Caco-2 (cell line): Measurements from ENCODE around the gene PDCD11. TPM values are rescaled to one million over a fixed set of nuclear protein-coding genes. Genes with fewer than 3 reads are reported as not detected.
"Not testable (repeated sequence)": the region's sequence is repeated elsewhere in the genome, so short reads cannot be mapped to it uniquely, and the experiment has no call there.

Experiments
- BruUV-seq: library from RNA; stranded (reverse); fragments of 400-500 nt; replicated peaks from 2 replicates; lab custom pipeline; 2021; lab: Mats Ljungman, UMichigan
- CTCF ChIA-PET: fragments of 300-600 bp; sonication (Branson Sonifier 250); formaldehyde crosslinking; loops from one replicate; lab custom pipeline; 2022; ENCODE audit warnings: antibody characterized with exemption; lab: Charles Lee
- POLR2A ChIA-PET: fragments of 300-600 bp; sonication (Branson Sonifier 250); formaldehyde crosslinking; loops from one replicate; lab custom pipeline; 2022; ENCODE audit warnings: antibody characterized with exemption; lab: Charles Lee
- DNase-seq, 2 experiments: peaks; one replicate each; pipeline versions ENCODE4 v3.0.0 to v3.0.0-alpha.2; 2020 to 2022
- H3K27me3 ChIP-seq: replicated peaks from 2 replicates; pipeline ENCODE4 v1.6.0; 2011; ENCODE audit warnings: low read length; ENCODE audit not compliant: control insufficient read depth, insufficient read depth
- H3K36me3 ChIP-seq: 2 replicates; pipeline ENCODE4 v1.5.1; 2011; ENCODE audit warnings: low read length; ENCODE audit not compliant: control insufficient read depth, insufficient read depth
- H3K4me1 ChIP-seq: fragments of 250-450 bp; sonication (Bioruptor Pico); 2 replicates; pipeline ENCODE4 v1.5.1; 2020; ENCODE audit warnings: mild to moderate bottlenecking
- H3K4me3 ChIP-seq: 2 replicates; pipeline ENCODE4 v1.5.1; 2011; ENCODE audit warnings: low read depth, mild to moderate bottlenecking, control low read depth, low read length
- H3K9me3 ChIP-seq: fragments of 250-450 bp; sonication (Bioruptor Pico); 2 replicates; pipeline ENCODE4 v1.5.1; 2020; ENCODE audit warnings: mild to moderate bottlenecking, moderate library complexity
- H3K27ac Mint-ChIP-seq: one replicate; pipeline ENCODE4 v1.8.0; 2022; ENCODE audit warnings: mixed read lengths; ENCODE audit not compliant: unreplicated experiment
- H3K27me3 Mint-ChIP-seq: one replicate; pipeline ENCODE4 v1.8.0; 2022; ENCODE audit warnings: mixed read lengths; ENCODE audit not compliant: insufficient read depth, unreplicated experiment
- H3K36me3 Mint-ChIP-seq: one replicate; pipeline ENCODE4 v1.8.0; 2022; ENCODE audit warnings: mild to moderate bottlenecking, mixed read lengths; ENCODE audit not compliant: insufficient read depth, unreplicated experiment
- H3K4me1 Mint-ChIP-seq: one replicate; pipeline ENCODE4 v1.8.0; 2022; ENCODE audit warnings: low read depth, mixed read lengths; ENCODE audit not compliant: unreplicated experiment
- H3K4me3 Mint-ChIP-seq: one replicate; pipeline ENCODE4 v1.8.0; 2022; ENCODE audit warnings: mild to moderate bottlenecking, moderate library complexity, mixed read lengths; ENCODE audit not compliant: unreplicated experiment
- H3K9me3 Mint-ChIP-seq: one replicate; pipeline ENCODE4 v1.8.0; 2022; ENCODE audit warnings: mixed read lengths; ENCODE audit not compliant: unreplicated experiment
- intact Hi-C: fragments of 100-400 bp; cut with micrococcal nuclease; formaldehyde crosslinking; loops from one replicate; pipeline ENCODE4 v1.10.0; 2022; ENCODE audit not compliant: unreplicated experiment
- total RNA-seq: library from RNA; stranded (reverse); gene quantifications from 2 replicates; pipeline ENCODE4 v1.2.3, GENCODE V29; 2022
- TF ChIP-seq, protein P1 (sequence below), 2 experiments: fragments of 200-600 bp in 1 of 2; IDR thresholded peaks; 1 replicate in 1 of 2; 2 replicates in 1 of 2; pipeline versions ENCODE4 v1.5.1 to v1.8.0; 2011 to 2022; ENCODE audit warnings: antibody characterized with exemption in 1 of 2, control low read depth in 1 of 2, inconsistent platforms in 1 of 2, low read depth in 1 of 2, low read length in 1 of 2, mild to moderate bottlenecking in 1 of 2, moderate library complexity in 1 of 2; ENCODE audit not compliant: insufficient read depth in 1 of 2, severe bottlenecking in 1 of 2, unreplicated experiment in 1 of 2

The PDCD11 gene
- total RNA-seq, 1 experiment from 2014 or later, result 55.3 TPM

DNA sequence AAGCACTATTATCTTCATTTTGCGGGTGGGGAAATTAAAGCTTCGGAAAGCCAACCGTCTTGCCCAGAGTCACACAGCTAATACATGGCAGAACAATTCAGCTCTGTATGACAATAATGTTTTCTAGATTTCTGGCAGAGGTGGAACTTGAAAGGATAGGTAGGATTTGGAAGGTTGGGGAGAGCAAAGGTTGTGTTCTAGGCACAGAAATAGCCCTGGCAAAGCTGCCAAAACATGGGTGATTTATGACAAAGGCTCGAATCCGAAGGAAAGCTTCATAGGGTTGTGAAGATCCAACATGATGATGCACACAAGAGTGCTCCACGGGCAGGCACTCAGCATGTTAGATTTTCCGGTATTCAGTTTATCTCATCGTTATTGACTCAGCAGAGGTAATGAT lies 19.2 kb downstream of the PDCD11 start:
- intact Hi-C loops, result no loop called here
- no peaks in the 10 kb centered on the region for H3K4me1 ChIP-seq
- BruUV-seq, result no TSS peak
- no peaks in the 10 kb centered on the region for H3K9me3 ChIP-seq
- H3K27me3 ChIP-seq, result no peaks in the 10 kb centered on the region
- Mint-ChIP-seq H3K9me3 (no peaks in the 10 kb centered on the region), H3K27me3 (no peaks in the 10 kb centered on the region), H3K4me1 (no peaks in the 10 kb centered on the region), H3K27ac (no peak overlapping the region), H3K36me3 (peaks cover 87% of the 10 kb centered on the region), H3K4me3 (no peak overlapping the region)
- no peak overlapping the region for H3K4me3 ChIP-seq
- H3K36me3 ChIP-seq, result peaks cover 12% of the 10 kb centered on the region
- ChIA-PET POLR2A (no interaction called here), CTCF (interaction anchor here (1.8 kb wide), 1 partner anchor 177 kb away, joined by 9 read pairs; no protein-coding TSS in a partner anchor)
- no peak for DNase-seq
- TF ChIP-seq, protein P1, sequence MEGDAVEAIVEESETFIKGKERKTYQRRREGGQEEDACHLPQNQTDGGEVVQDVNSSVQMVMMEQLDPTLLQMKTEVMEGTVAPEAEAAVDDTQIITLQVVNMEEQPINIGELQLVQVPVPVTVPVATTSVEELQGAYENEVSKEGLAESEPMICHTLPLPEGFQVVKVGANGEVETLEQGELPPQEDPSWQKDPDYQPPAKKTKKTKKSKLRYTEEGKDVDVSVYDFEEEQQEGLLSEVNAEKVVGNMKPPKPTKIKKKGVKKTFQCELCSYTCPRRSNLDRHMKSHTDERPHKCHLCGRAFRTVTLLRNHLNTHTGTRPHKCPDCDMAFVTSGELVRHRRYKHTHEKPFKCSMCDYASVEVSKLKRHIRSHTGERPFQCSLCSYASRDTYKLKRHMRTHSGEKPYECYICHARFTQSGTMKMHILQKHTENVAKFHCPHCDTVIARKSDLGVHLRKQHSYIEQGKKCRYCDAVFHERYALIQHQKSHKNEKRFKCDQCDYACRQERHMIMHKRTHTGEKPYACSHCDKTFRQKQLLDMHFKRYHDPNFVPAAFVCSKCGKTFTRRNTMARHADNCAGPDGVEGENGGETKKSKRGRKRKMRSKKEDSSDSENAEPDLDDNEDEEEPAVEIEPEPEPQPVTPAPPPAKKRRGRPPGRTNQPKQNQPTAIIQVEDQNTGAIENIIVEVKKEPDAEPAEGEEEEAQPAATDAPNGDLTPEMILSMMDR (IDR thresholded peaks at IDR 0.05; ENCODE audit: insufficient read depth in 1 of 2, low read depth in 1 of 2, low read length in 1 of 2, severe bottlenecking in 1 of 2, unreplicated experiment in 1 of 2), result no peak

DNA sequence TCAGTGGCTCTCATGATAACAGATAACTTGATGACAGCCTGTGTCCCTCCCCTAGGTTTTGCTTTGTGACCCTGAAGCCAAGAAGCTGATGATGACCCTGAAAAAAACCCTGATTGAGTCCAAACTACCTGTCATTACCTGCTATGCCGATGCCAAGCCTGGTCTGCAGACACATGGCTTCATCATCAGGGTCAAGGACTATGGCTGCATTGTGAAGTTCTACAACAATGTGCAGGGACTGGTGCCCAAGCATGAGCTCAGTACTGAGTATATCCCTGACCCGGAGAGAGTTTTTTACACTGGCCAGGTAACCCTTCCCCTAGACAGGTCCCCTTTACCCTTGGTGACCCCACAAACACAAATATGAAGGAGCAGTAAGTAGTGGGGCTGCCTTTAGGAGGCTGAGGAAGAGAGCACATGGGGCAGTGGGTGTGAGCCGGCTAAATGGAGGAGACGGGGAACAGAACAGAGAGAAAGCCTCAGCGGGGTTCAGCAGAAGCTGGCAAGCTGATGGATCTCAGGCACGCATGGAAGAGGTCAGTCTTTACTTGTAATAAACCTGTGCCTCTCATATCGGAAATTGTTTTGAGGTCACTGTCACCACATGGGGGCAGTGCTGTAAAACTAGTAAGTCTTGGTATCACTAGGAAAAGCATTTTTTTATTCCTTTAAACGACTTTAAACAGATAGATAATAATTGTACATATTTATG lies 20.2 kb downstream of the PDCD11 start:
- H3K9me3 Mint-ChIP-seq, result no peaks in the 10 kb centered on the region
- H3K27me3 Mint-ChIP-seq, result no peaks in the 10 kb centered on the region
- Histone ChIP-seq H3K9me3 (no peaks in the 10 kb centered on the region), H3K4me3 (no peak overlapping the region), H3K27me3 (no peaks in the 10 kb centered on the region), H3K4me1 (no peaks in the 10 kb centered on the region), H3K36me3 (peaks cover 12% of the 10 kb centered on the region)
- TF ChIP-seq, protein P1 (IDR thresholded peaks at IDR 0.05; ENCODE audit: insufficient read depth in 1 of 2, low read depth in 1 of 2, low read length in 1 of 2, severe bottlenecking in 1 of 2, unreplicated experiment in 1 of 2), result peak; percentile 40 to 53
- ChIA-PET CTCF (interaction anchor here (1.4 to 2.0 kb wide), 3 partner anchors 20 to 176 kb away, joined by 3 to 9 read pairs (median 7); partner anchors contain the start of genes ATP5MK and PDCD11), POLR2A (no interaction called here)
- H3K36me3 Mint-ChIP-seq, result peaks cover 92% of the 10 kb centered on the region
- no peak overlapping the region for H3K27ac Mint-ChIP-seq
- BruUV-seq, result no TSS peak
- intact Hi-C loops, result loop anchor here (1.0 kb wide), 2 partner anchors 69 to 176 kb away; no protein-coding TSS in a partner anchor
- peak; percentile 59 to 60 for DNase-seq
- H3K4me3 Mint-ChIP-seq, result no peak overlapping the region
- H3K4me1 Mint-ChIP-seq, result no peaks in the 10 kb centered on the region

DNA sequence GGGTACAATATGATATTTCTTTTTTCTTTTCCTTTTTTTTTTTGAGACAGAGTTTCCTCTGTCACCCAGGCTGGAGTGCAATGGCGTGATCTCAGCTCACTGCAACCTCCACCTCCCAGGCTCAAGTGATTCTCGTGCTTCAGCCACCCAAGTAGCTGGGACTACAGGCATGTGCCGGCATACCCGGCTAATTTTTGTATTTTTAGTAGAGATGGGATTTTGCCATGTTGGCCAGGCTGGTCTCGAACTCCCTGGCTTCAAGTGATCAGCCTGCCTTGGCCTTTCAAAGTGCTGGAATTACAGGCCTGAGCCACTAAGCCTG lies 20.7 kb downstream of the PDCD11 start:
- H3K36me3 Mint-ChIP-seq, result peaks cover 89% of the 10 kb centered on the region
- H3K27me3 Mint-ChIP-seq, H3K4me1 ChIP-seq, H3K4me3 ChIP-seq, BruUV-seq, H3K4me3 Mint-ChIP-seq, H3K9me3 Mint-ChIP-seq, H3K27ac Mint-ChIP-seq, DNase-seq, H3K9me3 ChIP-seq, H3K4me1 Mint-ChIP-seq, H3K27me3 ChIP-seq, POLR2A ChIA-PET: not testable (repeated sequence)
- intact Hi-C loops, result loop anchor here (1.0 kb wide), 2 partner anchors 68 to 175 kb away; no protein-coding TSS in a partner anchor
- peaks cover 12% of the 10 kb centered on the region for H3K36me3 ChIP-seq
- CTCF ChIA-PET, result interaction anchor here (1.4 to 2.0 kb wide), 3 partner anchors 21 to 176 kb away, joined by 3 to 9 read pairs (median 7); partner anchors contain the start of genes ATP5MK and PDCD11
